Lower leg skin (tissue), 3 donors: ENCODE data around the gene POU6F2.

ENCODE experiments used
- CTCF ChIP-seq, 3 donors: fragments of 450-650 bp; IDR thresholded peaks; one replicate each; pipeline ENCODE4 v1.5.1; 2016; ENCODE audit warnings: antibody characterized with exemption in 3 of 3, mild to moderate bottlenecking in 3 of 3, moderate library complexity in 2 of 3
- POLR2A ChIP-seq, 2 donors: fragments of 450-650 bp; IDR thresholded peaks; one replicate each; pipeline ENCODE4 v1.6.1; 2016 to 2017; ENCODE audit warnings: antibody characterized with exemption in 2 of 2, mild to moderate bottlenecking in 1 of 2, moderate library complexity in 1 of 2

DNA sequence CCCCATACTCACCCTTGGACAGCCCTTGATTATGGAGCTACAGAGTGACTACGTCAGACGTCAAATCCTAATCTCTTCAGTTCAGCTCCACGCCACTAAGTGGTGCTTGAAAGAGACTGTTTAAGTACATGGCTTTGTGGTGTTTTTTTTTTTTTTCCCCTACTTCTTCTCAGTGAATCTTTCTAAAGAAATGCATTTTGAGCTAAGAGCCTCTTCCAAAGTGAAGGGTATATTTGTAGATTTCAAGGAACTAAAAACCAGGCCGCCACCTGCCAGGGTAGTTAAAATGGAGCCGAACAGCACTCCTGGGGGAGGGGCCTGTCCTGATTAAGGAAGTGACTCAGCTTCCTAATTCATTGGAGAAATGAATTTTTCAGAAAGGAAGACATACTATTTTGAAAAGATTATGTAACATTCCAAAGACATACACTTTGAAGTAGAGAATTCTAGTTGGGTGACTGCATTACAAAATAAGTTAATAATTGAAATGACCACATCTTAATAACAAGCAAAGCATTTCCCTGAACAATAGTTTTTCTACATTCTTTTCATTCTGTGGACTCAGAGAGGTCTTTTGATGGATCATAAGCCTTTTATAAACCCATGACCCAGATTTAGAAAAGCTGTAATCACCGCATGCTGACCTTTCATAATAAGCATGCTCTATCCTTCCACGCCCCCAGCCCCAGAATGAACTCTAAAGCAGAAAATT, 48.1 kb upstream of the POU6F2 start:
- TF ChIP-seq CTCF (IDR thresholded peaks at IDR 0.05), result no peak
- TF ChIP-seq POLR2A (IDR thresholded peaks at IDR 0.05), result no peak
